GM21529 (cell line): Measurements from ENCODE around the gene OTOGL.
"Not testable (repeated sequence)": the region's sequence is repeated elsewhere in the genome, so short reads cannot be mapped to it uniquely, and the experiment has no call there.

Experiments used
- ATAC-seq: cut with Tn5 transposase; IDR thresholded peaks from one replicate; pipeline ENCODE4 v1.9.1; 2021; ENCODE audit not compliant: unreplicated experiment

Gene OTOGL

DNA sequence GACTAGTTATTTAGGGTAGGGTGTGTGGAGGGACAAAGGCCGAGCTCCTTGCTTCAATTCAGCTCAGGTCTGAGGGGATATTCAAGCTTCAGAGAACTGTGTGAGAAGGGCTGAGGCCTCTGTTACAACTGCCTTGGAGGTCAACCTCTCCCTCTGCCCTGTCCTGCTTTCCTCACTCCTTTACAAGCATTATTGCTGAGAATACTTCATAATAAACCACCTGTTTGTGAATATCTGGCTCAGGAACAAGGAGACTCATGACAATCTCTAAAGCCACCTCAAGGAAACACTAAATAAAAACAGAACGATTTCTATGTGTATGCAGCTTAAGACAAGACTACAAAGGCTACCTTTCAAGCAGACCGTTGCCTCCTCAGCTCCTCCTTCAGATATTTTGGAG, 21.7 kb downstream of the OTOGL start:
- no peak for ATAC-seq

DNA sequence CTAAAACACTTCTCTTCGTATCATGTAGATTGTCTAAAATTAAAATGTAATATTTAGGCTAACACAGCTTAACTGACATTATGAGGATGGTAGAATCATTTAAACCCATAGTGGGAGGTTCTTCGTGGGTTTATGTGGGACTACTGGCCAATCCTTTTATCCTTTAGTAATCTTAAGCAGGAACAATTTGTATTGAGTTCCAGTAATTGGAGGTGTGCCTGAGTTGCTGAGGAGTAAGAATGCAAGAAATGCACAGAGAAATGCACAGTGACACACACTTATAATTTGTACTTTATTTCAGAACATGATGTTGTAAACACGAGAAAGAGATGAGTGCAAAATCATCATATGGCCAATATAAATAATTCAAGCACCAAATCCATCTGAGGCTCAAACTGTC, 22.3 kb downstream of the OTOGL start:
- ATAC-seq: no peak

DNA sequence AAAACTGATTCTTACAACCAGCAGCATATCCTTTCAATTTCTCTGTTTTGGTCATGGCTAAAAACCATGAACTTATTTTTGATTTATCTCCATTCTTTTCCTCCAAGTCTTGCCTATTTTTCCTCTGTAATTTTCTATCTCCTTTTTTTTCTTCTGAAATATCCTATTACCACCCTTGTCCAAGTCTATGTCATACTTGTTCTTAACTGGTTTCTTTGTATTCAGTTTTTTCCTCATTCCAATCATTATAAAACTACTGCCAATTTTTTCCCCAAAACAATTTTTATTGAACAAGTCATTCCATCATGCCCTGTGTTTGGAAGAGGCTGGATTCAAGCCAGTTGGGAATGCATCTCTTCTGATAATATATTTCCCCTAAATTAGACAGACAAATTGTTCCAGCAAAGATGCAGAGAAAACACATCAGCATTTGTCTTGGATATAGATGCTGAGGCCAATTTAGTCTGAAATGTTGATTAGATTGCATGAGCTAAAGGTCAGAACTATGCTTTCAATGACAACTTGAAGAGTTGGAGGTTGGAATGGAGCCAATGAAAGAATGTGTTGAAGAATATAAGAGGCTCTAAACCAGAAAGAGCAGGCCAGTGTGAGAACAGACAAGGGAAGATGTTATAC, 30.7 kb downstream of the OTOGL start:
- no peak for ATAC-seq

DNA sequence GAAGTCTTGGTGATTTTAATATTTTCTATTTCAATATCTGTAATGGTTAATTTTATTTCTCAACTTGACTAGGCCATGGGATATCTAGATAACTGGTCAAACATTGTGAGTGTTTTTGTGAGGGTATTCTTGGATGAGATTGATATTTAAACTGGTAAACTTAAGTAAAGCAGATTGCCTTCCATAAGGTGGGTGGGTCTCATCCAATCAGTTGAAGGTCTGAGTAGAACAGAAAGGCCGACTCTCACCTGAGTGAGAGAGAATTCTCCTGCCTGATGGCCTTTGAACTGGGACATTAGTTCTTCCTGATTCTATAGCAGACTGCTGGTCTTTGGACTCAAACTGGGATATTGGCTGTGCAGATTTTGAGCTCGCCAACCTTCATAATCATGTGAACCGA, 36.3 kb downstream of the OTOGL start:
- no peak for ATAC-seq

DNA sequence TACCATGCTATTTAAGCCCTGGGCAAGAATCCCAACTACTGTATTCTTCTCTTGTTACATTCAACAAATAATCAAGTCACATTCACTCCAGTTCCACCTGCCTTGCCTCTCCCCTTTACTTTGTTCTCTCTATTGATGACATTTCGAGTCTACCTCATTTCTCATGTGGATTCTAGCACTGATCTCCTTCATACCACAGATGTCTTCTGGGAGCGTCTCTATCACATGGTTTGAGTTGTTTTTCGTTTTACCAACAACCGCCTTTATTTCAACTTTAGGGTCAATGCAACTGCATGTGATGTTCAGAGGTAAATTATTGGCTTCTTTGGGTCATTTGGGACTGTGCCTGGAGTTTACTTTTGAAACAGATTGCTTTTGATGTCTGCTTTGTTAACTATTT, 40.7 kb downstream of the OTOGL start:
- no peak for ATAC-seq

DNA sequence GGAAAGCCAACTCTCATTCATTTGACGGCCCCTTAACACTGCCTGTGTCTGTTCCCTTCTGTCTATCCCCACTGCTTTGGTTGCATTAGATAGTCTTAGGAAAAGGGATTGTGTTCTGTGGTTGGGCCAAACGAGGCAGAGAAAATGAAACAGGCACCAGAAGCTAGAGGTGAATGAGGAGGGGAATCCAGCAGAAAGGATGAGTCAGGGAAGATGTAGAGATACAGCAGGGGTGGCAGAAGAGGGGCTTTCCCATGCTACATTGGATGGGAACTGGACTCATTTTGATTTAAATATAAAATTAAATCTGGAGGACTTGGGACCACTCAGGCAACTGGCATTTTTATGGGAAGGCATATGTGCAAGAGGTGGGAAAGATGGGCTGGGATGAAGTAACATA, 43.3 kb downstream of the OTOGL start:
- ATAC-seq: no peak

DNA sequence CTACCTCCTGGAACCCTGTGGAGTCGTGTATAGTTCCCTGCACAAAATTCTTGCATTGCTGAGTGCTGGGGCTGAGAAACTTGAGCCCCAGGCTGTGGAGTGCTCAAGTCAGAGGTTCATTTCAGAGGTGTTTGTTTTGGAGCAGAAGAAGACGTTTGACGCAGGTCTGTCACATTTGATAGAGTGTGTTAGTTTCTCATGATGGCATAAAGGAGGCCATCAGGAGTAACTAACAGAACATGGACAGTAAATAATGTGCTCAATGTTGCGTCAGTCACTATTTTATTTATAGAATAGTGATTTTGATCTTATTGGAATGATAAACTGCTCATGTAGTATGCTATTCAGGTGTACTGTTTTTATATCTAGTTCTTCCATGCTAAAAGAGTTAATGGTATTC, 44.2 kb downstream of the OTOGL start:
- ATAC-seq: no peak

DNA sequence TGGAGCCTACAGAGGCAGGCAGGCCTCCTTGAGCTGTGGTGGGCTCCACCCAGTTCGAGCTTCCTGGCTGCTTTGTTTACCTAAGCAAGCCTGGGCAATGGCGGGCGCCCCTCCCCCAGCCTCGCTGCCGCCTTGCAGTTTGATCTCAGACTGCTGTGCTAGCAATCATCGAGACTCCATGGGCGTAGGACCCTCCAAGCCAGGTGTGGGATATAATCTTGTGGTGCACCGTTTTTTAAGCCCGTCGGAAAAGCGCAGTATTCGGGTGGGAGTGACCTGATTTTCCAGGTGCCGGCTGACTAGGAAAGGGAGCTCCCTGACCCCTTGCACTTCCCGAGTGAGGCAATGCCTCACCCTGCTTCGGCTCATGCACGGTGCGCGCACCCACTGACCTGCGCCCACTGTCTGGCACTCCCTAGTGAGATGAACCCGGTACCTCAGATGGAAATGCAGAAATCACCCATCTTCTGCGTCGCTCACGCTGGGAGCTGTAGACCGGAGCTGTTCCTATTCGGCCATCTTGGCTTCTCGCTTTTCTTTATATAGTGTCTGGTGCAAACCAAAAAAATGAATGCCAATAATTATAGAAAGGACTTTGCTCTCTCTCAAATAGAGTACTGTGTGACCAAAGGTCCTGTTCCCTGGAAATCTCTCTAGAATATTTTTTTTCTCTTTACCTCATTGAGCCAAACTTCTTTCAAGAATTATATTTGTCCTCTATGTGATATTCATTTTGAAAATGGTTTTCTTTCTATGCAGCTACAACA, 50.4 kb downstream of the OTOGL start:
- not testable (repeated sequence) for ATAC-seq

DNA sequence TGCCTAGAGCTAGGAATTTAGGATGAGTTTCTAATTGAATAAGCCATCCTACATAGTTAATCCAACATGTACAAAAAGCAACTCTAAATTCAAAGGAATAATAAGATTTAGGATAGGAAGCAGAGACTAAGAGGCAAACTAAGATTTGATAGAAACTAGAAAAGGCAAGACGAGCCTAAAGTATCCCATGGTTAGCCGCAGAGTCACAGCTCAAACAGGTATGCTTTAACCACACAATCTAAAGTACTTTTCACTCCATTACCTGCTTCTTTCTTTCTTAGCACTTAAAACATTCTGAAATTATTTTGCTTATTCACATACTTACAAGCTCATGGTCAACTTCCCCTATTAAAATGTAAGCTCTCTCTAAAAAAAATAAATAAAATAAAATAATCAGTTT, 51.8 kb downstream of the OTOGL start:
- ATAC-seq: no peak

DNA sequence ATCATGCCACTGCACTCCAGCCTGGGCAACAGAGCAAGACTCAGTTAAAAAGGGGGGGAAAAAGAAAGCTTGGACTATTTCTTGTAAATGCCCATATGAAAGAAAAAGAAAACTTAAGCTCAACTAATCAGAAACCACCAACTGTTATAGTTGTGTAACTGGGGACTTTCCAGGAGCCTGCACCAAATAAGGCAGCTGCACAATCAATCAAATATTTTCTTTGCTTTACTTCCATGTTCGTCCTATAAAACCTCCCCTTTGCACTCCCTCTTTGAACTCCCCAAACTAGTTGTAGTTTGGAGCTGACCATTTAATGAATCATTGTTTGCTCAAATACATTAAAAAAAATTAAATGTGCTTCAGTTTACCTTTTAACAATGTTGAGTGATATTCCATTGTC, 54.9 kb downstream of the OTOGL start:
- no peak for ATAC-seq

DNA sequence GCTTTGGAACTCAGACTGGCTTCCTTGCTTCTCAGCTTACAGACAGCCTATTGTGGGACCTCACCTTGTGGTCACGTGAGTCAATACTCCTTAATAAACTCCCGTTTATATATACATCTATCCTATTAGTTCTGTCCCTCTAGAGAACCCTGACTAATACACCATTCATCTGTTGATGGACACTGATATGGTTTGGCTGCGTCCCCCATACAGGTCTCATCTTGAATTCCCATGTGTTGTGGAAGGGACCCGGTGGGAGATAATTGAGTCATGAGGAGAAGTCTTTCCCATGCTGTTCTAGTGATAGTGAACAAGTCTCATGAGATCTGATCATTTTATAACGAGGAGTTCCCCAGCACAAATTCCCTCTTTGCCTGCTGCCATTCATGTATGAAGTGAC, 57.0 kb downstream of the OTOGL start:
- no peak for ATAC-seq

DNA sequence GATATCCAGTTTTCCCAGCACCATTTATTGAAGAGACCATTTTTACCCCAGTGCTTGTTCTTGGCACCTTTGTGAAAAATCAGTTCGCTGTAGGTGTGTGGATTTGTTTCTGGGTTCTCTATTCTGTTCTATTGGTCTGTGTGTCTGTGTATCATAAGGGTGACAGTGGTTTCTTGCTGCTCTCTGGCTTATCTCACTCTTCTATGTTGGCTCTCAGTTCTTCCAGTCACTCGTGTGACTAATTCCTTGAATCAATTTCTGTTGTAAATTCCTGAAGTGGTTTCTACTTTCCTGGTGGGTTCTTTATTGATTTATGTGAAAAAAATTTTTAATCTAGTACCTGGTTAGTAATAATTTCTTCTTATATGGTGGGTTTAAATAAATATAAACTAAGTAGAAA, 58.3 kb downstream of the OTOGL start:
- ATAC-seq: no peak

DNA sequence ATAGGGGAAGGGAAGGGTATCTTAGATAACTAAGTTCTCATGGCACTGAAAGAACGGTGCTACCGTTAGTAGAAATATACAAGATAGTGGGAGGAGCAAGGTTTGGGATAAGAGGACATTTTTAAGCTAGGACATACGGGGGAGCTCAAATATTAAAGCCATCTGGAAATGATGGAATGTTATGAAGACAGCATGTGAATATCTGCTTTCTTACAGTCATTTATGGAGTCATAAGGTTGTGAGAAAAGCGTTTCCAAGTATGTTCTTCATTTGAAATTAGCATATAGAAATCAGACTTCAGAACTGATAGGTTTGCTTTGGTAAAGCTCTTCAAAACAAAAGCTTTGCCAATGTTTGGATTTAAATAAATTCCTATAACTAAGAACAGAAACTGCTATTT, 62.3 kb downstream of the OTOGL start:
- ATAC-seq: no peak

DNA sequence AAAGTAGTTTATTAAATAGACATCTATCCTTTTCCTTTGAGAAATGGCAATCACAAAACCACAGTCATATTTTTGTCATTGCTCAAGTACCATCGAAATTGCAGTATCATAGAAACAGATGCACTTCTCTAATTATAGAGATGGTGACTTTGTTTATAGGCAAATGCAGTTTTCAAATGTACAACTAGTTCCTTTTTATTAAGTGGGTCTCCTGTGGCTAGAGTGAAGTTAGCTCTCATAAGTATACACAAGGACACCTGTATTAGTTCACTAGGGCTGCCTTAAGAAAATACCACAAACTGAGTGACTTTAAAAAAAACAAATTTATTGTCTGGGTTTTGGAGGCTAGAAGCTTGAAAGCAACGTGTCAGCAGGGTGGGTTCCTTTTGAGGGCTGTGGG, 62.8 kb downstream of the OTOGL start:
- ATAC-seq: peak; percentile 47

DNA sequence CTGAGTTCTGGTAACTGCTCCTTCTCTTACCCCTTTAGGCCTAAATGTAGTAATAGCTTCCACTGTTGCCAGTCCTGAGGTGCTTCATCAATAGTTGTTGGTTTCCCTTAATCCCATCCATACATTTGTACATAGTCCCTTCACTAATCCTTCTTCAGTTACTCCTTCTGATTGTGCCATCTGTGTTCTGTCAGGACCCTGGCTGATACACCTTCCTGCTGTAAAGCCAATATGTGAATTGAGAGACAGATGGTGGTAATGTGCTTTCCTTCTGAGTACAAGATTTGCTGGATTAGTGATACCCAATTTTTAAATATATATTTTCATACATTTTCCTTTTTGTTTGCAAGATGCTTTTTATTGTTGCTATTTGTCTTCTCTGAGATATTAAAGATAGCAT, 66.4 kb downstream of the OTOGL start:
- no peak for ATAC-seq

DNA sequence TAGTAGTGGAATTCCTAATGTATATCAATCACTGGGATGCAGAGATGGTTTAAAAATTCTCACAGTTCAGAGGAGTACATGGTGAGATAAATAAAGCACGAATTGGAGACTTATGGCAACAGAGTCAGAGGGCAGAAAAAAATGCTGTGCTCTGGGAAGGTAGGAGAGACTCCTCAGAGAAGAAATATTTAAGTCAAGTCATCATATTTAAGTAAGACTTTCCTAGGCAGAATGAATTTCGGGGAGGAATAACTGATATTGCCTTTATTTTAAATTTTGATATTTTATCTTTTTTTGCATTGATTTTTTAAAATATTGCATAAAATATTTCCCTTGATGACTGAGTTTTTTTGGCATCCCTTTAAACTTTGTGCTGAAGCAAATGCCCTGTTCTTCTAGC, 67.4 kb downstream of the OTOGL start:
- no peak for ATAC-seq

DNA sequence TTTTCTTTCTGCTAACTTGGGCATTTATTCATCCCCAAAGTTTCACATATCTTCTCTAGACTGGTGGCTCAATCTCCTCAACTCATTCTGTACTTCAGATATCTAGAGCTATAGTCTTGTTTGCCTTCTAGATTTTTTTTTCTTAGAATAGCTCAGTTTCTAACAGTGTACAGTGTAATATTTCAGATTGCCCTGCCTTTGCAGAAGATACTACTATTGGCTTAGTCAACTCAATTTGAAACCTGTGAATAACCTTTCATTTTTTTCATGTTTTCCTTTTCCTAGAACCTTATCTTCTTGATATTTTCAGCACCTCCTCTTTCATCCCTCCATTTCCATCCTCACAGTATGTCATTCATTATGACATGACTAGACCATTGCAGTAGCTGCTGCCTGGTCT, 69.6 kb downstream of the OTOGL start:
- ATAC-seq: no peak

DNA sequence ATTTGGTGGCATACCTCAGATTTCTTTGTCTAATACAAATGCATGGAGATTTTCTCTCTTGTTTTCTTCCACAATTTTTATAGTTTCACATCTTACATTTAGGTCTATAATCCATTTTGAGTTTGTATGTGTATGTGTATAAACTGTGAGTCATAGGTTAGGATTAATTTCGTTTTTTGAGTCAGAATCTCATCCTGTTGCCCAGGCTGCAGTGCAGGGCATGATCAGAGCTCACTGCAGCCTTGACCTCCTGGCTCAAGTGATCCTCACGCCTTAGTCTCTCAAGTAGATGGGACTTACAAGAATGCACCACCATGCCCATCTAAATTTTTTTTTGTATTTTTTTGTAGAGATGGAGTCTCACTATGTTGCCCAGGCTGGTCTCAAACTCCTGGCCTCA, 71.6 kb downstream of the OTOGL start:
- no peak for ATAC-seq

DNA sequence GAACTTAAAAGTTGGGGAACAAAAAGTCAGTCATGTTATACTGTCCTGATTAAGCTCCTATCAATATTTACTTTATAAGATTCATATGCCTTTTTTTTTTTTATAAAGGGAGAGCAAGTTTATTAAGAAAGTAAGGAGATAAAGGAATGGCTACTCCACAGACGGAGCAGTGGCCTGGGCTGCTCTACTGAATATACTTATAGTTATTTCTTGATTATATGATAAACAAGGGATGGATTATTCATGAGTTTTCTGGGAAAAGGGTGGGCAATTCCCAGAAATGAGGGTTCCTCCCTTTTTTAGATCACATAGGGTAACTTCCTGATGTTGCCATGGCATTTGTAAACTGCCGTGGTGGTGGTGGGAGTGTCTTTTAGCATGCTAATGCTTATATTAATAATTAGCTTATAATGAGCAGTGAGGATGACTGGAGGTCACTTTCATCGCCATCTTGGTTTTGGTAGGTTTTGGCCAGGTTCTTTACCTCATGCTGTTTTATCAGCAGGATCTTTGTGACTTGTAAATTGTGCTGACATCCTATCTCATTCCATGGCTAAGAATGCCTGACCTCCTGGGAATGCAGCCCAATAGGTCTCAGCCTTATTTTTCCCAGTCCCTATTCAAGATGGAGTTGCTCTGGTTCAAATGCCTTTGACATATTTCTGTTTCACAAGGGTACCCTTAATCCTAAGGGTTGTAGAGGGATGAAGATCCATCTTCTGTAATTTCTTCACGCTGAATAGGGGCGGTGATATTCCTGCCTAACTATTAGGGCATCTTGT, 73.9 kb downstream of the OTOGL start:
- ATAC-seq: no peak

DNA sequence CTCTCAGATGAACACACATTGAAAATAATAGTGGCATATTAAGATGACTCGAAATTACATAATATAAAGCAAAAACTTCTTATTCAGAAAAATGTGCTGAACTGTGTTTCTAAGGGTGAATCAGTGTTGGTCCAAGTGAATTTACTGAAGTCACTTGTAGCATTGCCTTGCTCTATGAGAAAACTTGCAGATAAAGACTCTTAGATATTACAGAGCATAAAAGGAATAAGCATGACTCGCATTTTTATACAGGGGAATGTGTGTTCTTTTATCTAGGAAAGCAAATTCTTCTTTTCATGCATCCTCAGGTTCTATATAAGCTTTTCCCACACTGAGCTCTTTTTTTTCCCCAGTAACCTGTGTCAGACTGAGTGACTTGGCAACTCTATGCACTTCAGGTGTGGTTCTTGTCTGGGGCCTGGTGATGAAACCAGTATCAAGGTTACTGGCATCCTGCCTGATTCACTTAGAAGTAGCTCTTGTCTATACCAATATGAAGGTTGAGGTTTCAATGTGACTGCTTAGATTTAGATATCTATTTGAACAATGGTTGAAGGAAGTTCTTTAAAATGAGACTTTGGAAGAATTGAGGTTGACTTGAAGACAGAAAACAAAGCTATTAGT, 76.1 kb downstream of the OTOGL start:
- ATAC-seq: no peak

DNA sequence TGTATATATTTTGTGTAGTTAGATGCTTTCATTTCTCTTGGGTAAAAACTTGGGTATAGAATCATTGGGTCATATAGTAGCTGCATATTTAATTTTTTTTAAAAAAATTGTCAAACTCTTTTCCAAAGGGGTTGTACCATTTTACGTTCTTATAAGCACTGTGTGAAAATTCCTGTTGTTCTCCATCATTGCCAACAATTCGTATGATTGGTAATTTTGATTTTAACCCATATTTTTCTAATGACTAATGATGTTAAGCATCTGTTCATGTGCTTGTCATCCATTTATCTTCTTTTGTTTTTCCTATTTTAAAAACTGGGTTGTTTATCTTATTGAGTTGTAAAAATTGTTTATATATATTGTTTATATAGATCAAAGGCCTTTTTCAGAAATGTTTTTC, 77.4 kb downstream of the OTOGL start:
- no peak for ATAC-seq

DNA sequence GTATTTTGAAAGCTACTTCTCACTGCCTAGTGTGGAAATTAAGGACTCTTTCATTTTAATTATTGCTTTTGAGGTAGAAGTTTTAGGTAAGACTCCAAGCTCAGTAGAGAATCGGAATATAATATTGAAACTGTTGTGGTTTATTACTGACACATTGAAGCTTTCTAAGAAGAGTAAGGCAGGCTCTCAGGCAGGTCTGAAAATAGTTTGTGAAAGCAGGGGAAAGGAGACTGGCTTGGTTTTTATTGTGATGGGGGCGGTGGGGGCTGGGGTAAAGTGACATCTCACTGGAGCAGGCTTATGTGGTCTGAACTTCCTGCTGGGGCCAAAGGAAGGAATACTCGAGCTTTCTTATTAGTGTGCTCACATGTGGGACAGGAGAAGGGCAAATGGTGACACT, 79.5 kb downstream of the OTOGL start:
- peak; percentile 95 for ATAC-seq
